Stomach (tissue), 9 donors: ENCODE measurements around the gene IL4I1. TPM values are rescaled to one million over a fixed set of nuclear protein-coding genes. Genes with fewer than 3 reads are reported as not detected.

Experiments used
- DNase-seq, 2 donors: peaks; one replicate each; pipeline versions ENCODE4 v3.0.0 to v3.0.0-alpha.2; 2013 to 2019
- H3K27ac ChIP-seq, 5 donors: fragments of 200-600 bp in 4 of 5; sonication (generic) in 4 of 5; one replicate each; pipeline ENCODE4 v1.5.1; 2013 to 2019; ENCODE audit warnings: mild to moderate bottlenecking in 1 of 5, moderate library complexity in 1 of 5
- H3K27me3 ChIP-seq, 3 donors: fragments of 200-600 bp; sonication (generic); one replicate each; pipeline ENCODE4 v1.5.1; 2017 to 2019; ENCODE audit warnings: mixed run types in 1 of 3
- H3K36me3 ChIP-seq, 4 donors: fragments of 200-600 bp; sonication (generic); 1 replicate in 3 of 4; 2 replicates in 1 of 4; pipeline ENCODE4 v1.5.1; 2016 to 2019
- H3K4me1 ChIP-seq, 4 donors: fragments of 200-600 bp; sonication (generic); one replicate each; pipeline ENCODE4 v1.5.1; 2016 to 2019
- H3K4me3 ChIP-seq, 4 donors: fragments of 200-600 bp; sonication (generic) in 3 of 4; one replicate each; pipeline ENCODE4 v1.5.1; 2016 to 2019; ENCODE audit warnings: mild to moderate bottlenecking in 1 of 4
- H3K9me3 ChIP-seq, 4 donors: fragments of 200-600 bp; sonication (generic); one replicate each; pipeline ENCODE4 v1.5.1; 2016 to 2019
- EP300 ChIP-seq: sonication (generic); formaldehyde crosslinking; IDR thresholded peaks from one replicate; pipeline ENCODE4 v1.6.1; 2017; ENCODE audit warnings: antibody characterized with exemption
- POLR2A ChIP-seq, 4 donors: fragments of 450-650 bp; IDR thresholded peaks; one replicate each; pipeline ENCODE4 v1.6.1; 2016; ENCODE audit warnings: antibody characterized with exemption in 4 of 4, control low read depth in 2 of 4, mild to moderate bottlenecking in 1 of 4, moderate library complexity in 1 of 4
- POLR2AphosphoS5 ChIP-seq, 3 donors: sonication (generic); formaldehyde crosslinking; IDR thresholded peaks; one replicate each; pipeline ENCODE4 v1.6.1; 2016; ENCODE audit warnings: antibody characterized with exemption in 3 of 3
- WGBS, 5 donors: extraction: QIAGEN DNeasy Blood & Tissue Kit in 3 of 5; methylation state at CpG; one replicate each; pipeline versions ENCODE4 v1.1.5 to v1.1.7; 2013 to 2018; 5-methylcytosine and 5-hydroxymethylcytosine counted together
- intact Hi-C: fragments of 100-400 bp; cut with DNase I; formaldehyde crosslinking; loops from one replicate; pipeline ENCODE4 v1.15.1; 2023; ENCODE audit warnings: low total_unique reads
- polyA plus RNA-seq, 3 donors: library from polyadenylated mRNA; stranded (reverse); fragments of 200-250 nt; gene quantifications; one replicate each; pipeline ENCODE4 v1.2.3, GENCODE V29; 2013
- total RNA-seq, 5 donors: library from RNA; depleted of rRNA; stranded (reverse); fragments of >200 nt; gene quantifications; one replicate each; pipeline versions ENCODE4 v1.1.0 to v1.2.3, GENCODE V29; 2014 to 2016
- TF ChIP-seq, protein P1 (sequence below), 7 experiments: fragments of 450-650 bp in 4 of 7; fragments of 200-600 bp in 3 of 7; sonication (generic) in 3 of 7; IDR thresholded peaks; one replicate each; pipeline ENCODE4 v1.5.1; 2016 to 2019; ENCODE audit warnings: antibody characterized with exemption in 7 of 7, control low read depth in 2 of 7, mild to moderate bottlenecking in 1 of 7
- donor health status: healthy with polysubstance abuse.
- donor health status: Bipolar disorder and iron deficiency.
- donor health status: healthy.

The IL4I1 gene
- total and polyA plus RNA-seq, 8 donors: 0.45 to 1.1 (median 0.66) TPM; not detected in 2

DNA sequence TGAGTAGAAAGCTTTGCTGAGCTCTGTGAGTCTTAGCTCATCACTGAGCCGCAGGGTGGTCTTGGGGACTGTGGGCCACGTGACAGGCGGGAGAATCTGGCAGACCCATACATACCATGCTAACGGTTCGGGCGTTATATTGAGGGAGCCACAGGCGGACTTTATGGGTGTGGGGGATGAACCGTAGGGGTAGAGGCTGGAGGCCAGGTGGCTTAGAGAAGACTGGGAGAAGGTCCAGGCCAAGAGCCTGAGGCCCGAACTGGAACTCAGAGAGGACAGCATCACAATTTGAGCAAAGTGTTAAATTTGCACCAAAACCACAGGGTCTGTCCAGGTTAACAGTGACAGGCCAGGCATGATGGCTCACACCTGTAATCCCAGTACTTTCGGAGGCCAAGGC, 17.0 kb upstream of the IL4I1 start:
- 86 to 94% (median 91%) methylated on average over 10 of the region's 10 CpGs for WGBS, 5 donors
- H3K36me3 ChIP-seq: peaks cover 7 to 87% (median 76%) of the 10 kb centered on the region in 4 donors

DNA sequence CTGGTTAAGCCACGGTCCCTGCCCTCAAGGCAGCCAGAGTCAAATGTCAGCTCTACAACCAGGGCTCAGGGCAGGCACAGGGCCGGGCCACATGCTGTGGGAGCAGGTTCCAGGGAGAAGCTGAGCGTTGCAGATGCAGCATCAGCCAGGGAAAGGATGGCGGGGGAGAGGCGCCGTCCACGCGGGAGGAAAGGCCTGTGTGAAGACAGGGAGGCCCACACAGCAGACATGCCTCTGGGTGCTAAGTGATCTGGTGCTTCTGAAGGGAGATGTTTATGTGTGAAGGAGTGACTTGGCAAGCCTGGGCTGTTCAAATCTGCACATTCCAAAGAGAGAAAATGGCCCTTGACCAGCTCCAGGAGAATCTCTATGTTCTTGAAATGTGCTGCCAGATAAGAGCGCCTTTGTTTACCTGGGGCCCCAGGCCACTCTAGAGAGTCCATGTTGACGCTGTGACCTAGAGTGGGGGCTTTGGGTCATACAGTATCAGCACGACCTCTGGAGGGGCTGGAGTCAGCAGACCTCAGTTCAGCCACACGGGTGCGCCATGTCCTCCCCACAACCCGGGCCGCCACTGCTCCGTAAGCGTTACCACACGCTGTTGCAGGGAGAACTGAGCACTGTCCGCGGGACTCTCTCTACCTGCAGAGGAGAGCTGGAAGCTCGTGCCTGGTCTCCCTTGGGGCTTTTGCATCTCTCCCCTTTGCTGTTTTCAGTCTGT, 16.4 kb upstream of the IL4I1 start:
- H3K36me3 ChIP-seq: peaks cover 13 to 87% (median 77%) of the 10 kb centered on the region in 4 donors
- WGBS, 5 donors: 71 to 76% (median 75%) methylated on average over 17 to 21 of the region's 21 CpGs
- H3K27me3 ChIP-seq: no peaks in the 10 kb centered on the region
- intact Hi-C loops: no loop called here
- no peaks in the 10 kb centered on the region for H3K9me3 ChIP-seq
- no peak for TF ChIP-seq POLR2A (IDR thresholded peaks at IDR 0.05)
- TF ChIP-seq EP300: no peak
- TF ChIP-seq, protein P1, sequence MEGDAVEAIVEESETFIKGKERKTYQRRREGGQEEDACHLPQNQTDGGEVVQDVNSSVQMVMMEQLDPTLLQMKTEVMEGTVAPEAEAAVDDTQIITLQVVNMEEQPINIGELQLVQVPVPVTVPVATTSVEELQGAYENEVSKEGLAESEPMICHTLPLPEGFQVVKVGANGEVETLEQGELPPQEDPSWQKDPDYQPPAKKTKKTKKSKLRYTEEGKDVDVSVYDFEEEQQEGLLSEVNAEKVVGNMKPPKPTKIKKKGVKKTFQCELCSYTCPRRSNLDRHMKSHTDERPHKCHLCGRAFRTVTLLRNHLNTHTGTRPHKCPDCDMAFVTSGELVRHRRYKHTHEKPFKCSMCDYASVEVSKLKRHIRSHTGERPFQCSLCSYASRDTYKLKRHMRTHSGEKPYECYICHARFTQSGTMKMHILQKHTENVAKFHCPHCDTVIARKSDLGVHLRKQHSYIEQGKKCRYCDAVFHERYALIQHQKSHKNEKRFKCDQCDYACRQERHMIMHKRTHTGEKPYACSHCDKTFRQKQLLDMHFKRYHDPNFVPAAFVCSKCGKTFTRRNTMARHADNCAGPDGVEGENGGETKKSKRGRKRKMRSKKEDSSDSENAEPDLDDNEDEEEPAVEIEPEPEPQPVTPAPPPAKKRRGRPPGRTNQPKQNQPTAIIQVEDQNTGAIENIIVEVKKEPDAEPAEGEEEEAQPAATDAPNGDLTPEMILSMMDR (IDR thresholded peaks at IDR 0.05): no peak
- TF ChIP-seq POLR2AphosphoS5 (IDR thresholded peaks at IDR 0.05): no peak
- no peak overlapping the region for H3K4me3 ChIP-seq
- peak in 1 of 2 donors; percentile 53 for DNase-seq
- H3K27ac ChIP-seq: no peak overlapping the region
- peaks cover 0 to 14% (median 6%) of the 10 kb centered on the region in 4 donors for H3K4me1 ChIP-seq

More for the DNA sequence above, 17.0 kb upstream of the IL4I1 start:
- no peak for DNase-seq
- Histone ChIP-seq H3K27me3 (no peaks in the 10 kb centered on the region), H3K4me1 (peaks cover 0 to 14% (median 6%) of the 10 kb centered on the region in 4 donors), H3K4me3 (no peak overlapping the region), H3K9me3 (no peaks in the 10 kb centered on the region), H3K27ac (no peak overlapping the region)
- TF ChIP-seq POLR2A (IDR thresholded peaks at IDR 0.05) (no peak), POLR2AphosphoS5 (IDR thresholded peaks at IDR 0.05) (no peak), EP300 (no peak)
- TF ChIP-seq, protein P1 (IDR thresholded peaks at IDR 0.05): no peak
- intact Hi-C loops: no loop called here

DNA sequence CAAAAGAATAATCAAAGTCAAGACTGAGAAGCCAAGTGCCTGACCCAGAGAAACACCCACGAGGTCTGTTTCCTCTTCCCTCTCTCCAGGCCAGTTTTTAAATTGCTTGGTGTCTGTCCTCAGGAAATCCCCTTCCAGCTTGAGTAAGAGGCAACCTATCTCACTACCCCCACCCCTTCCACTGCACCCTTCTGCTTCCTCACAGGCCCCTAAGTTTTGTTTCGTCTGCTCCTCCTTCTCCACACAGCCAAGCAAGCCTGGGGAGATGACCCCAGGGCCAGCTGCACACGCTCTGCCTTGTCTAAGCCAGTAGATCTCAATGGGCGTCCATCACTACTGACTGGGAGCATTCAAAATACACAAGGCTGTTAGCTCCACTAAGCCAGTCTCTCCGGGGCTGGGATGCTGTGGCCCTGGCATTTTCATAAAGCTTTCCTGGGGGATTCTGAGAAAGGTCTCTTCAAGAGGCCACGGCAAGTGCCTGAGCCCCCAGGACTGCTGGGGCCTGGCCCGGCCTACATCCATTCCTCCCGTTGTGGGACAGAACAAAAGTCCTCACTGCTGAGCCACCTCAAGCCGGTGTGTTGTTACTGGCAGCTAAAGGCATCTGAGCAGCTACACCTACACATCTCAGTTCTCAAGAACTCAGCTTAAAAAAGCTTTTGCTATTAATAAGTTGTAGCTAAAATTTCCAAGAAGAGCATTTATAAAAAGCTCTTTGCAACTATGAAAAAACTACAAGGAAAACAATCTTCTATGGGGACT, 14.9 kb upstream of the IL4I1 start:
- Histone ChIP-seq H3K27ac (peak overlapping the region in 1 of 5 donors; percentile 46), H3K4me3 (no peak overlapping the region), H3K27me3 (no peaks in the 10 kb centered on the region), H3K4me1 (peaks cover 0 to 14% (median 6%) of the 10 kb centered on the region in 4 donors), H3K9me3 (no peaks in the 10 kb centered on the region), H3K36me3 (peaks cover 23 to 87% (median 80%) of the 10 kb centered on the region in 4 donors)
- WGBS, 5 donors: 64 to 75% (median 71%) methylated on average over 9 of the region's 9 CpGs
- intact Hi-C loops: no loop called here
- DNase-seq: peak in 1 of 2 donors; percentile 58
- TF ChIP-seq EP300: no peak

DNA sequence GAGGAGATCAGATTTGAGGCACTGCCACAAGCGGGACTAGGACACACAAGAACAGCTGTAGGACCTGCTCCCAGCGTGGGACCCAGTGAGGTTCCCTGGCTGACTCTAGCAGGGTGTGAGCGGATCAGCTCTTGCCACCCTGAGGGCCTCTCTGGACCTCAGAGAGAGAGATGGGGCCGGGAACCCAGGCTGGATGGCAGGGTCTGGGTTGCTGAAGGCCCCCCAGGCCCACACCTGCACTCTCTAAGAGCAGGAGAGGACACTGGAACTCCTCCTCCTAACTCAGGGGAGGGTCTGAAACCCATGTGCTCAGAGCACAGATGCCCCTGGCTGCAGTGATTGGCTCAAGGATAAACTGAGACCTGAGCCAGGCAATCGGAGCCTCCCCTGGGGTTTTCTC, 13.5 kb upstream of the IL4I1 start:
- WGBS, 5 donors: 89 to 97% (median 91%) methylated on average over 4 to 5 of the region's 5 CpGs
- intact Hi-C loops: no loop called here
- no peak for DNase-seq
- H3K36me3 ChIP-seq: peaks cover 23 to 81% (median 75%) of the 10 kb centered on the region in 4 donors
- peaks cover 0 to 14% (median 6%) of the 10 kb centered on the region in 4 donors for H3K4me1 ChIP-seq
- H3K27me3 ChIP-seq: no peaks in the 10 kb centered on the region
- no peak overlapping the region for H3K27ac ChIP-seq
- H3K4me3 ChIP-seq: no peak overlapping the region
- no peaks in the 10 kb centered on the region for H3K9me3 ChIP-seq
- no peak for TF ChIP-seq POLR2AphosphoS5 (IDR thresholded peaks at IDR 0.05)
- TF ChIP-seq EP300: no peak
- TF ChIP-seq POLR2A (IDR thresholded peaks at IDR 0.05): no peak
- TF ChIP-seq, protein P1 (IDR thresholded peaks at IDR 0.05): no peak
